Pancreas (tissue), 10 donors: ENCODE results near the gene TMEM151B. TPM values are rescaled to one million over a fixed set of nuclear protein-coding genes. Genes with fewer than 3 reads are reported as not detected.

ENCODE experiments used
- ATAC-seq, 4 donors: fragments of 200-7000 bp; cut with Tn5 transposase; one replicate each; pipeline versions ENCODE4 v1.8.0 to v1.9.1; 2020; ENCODE audit warnings: mild to moderate bottlenecking in 4 of 4, moderate library complexity in 4 of 4
- DNase-seq, 6 donors: peaks; one replicate each; pipeline ENCODE4 v3.0.0-alpha.2; 2020
- FAIRE-seq: peaks from 2 replicates; lab custom pipeline; 2012; peaks lifted over from hg19 to GRCh38; lab: Jason Lieb, UNC
- H3K27ac ChIP-seq, 4 donors: fragments of 200-600 bp; sonication (generic); 1 replicate in 3 of 4; 2 replicates in 1 of 4; pipeline versions ENCODE4 v1.5.0 to v1.8.0; 2020
- H3K27me3 ChIP-seq, 4 donors: fragments of 200-600 bp; one replicate each; pipeline ENCODE4 v1.8.0; 2021
- H3K36me3 ChIP-seq, 3 donors: fragments of 200-600 bp; sonication (generic) in 1 of 3; one replicate each; pipeline versions ENCODE4 v1.5.0 to v1.8.0; 2020 to 2021
- H3K4me1 ChIP-seq, 3 donors: fragments of 200-600 bp; one replicate each; pipeline ENCODE4 v1.8.0; 2021
- H3K4me3 ChIP-seq, 4 donors: fragments of 200-600 bp; sonication (generic) in 2 of 4; one replicate each; pipeline versions ENCODE4 v1.5.0 to v1.8.0; 2020 to 2021
- H3K9me3 ChIP-seq, 4 donors: fragments of 200-600 bp; one replicate each; pipeline ENCODE4 v1.8.0; 2021
- CTCF ChIP-seq, 4 donors: fragments of 200-600 bp; sonication (generic) in 3 of 4; IDR thresholded peaks; one replicate each; pipeline versions ENCODE4 v1.5.0 to v1.8.0; 2021; ENCODE audit warnings: antibody characterized with exemption in 4 of 4
- WGBS, 2 donors: extraction: QIAGEN DNeasy Blood & Tissue Kit; methylation state at CpG; one replicate each; pipeline ENCODE4 v1.1.7; 2013; 5-methylcytosine and 5-hydroxymethylcytosine counted together
- intact Hi-C, 3 donors: fragments of 100-400 bp; cut with DNase I; formaldehyde crosslinking; loops; one replicate each; pipeline versions ENCODE4 v1.11.1 to v1.14.2; 2022
- polyA plus RNA-seq, 2 donors: library from polyadenylated mRNA; stranded (reverse); fragments of 200-250 nt; gene quantifications; one replicate each; pipeline ENCODE4 v1.2.3, GENCODE V29; 2013
- total RNA-seq, 6 donors: library from RNA; stranded (reverse); fragmentation: NEBNext Ultra II Directional in 4 of 6; extraction: Animal tissue kit (Norgen Biotek cat#: 25700) in 4 of 6; gene quantifications; one replicate each; pipeline versions ENCODE4 v1.2.1 to v1.2.4, GENCODE V29; 2021 to 2023
- donor health status: healthy with polysubstance abuse.
- donor health status: DM: no; HTN: no; CAD: no; lungs with moderate emphysema.
- donor health status: DM: no; HTN: no; CAD: no.
- donor health status: control.
- donor health status: control.
- donor health status: Bipolar disorder and iron deficiency.
- donor health status: DM: yes; HTN: yes; CAD: no.
- donor health status: DM: no; HTN: no; CAD: no.
- donor health status: DM: no; HTN: no; CAD: no.
- donor health status: DM: yes; HTN: yes; CAD: no.

TMEM151B gene
- total and polyA plus RNA-seq, 8 donors: 0.06 to 0.65 (median 0.12) TPM; not detected in 2

GRCh38 chr6:44271406-44271723 is 1.1 kb downstream of the TMEM151B start:
- intact Hi-C loops: no loop called here
- FAIRE-seq: no peak
- Histone ChIP-seq H3K27me3 (peaks cover 0 to 8% (median 3%) of the 10 kb centered on the region in 4 donors), H3K36me3 (no peaks in the 10 kb centered on the region), H3K4me3 (no peak overlapping the region), H3K27ac (no peak overlapping the region), H3K4me1 (peaks cover 0 to 3% (median 0%) of the 10 kb centered on the region in 3 donors), H3K9me3 (no peaks in the 10 kb centered on the region)
- 87 to 94% methylated on average over 6 of the region's 6 CpGs for WGBS, 2 donors
- ATAC-seq: no peak
- peak in 1 of 6 donors; percentile 27 for DNase-seq
- TF ChIP-seq CTCF (IDR thresholded peaks at IDR 0.05): no peak

GRCh38 chr6:44271914-44272313 is 1.7 kb downstream of the TMEM151B start:
- H3K27me3 ChIP-seq: peaks cover 0 to 9% (median 3%) of the 10 kb centered on the region in 4 donors
- ATAC-seq (no peak), FAIRE-seq (no peak), DNase-seq (peak in 1 of 6 donors; percentile 7)
- no peak overlapping the region for H3K27ac ChIP-seq
- TF ChIP-seq CTCF (IDR thresholded peaks at IDR 0.05): no peak
- 53% methylated on average over 3 of the region's 3 CpGs for WGBS, 2 donors
- no peak overlapping the region for H3K4me3 ChIP-seq
- H3K36me3 ChIP-seq: no peaks in the 10 kb centered on the region
- intact Hi-C loops: no loop called here
- peaks cover 0 to 3% (median 0%) of the 10 kb centered on the region in 3 donors for H3K4me1 ChIP-seq
- no peaks in the 10 kb centered on the region for H3K9me3 ChIP-seq

- no peaks in the 10 kb centered on the region for H3K36me3 ChIP-seq
- no peak for ATAC-seq
- intact Hi-C loops: no loop called here
- no peak for TF ChIP-seq CTCF (IDR thresholded peaks at IDR 0.05)
- peaks cover 0 to 9% (median 3%) of the 10 kb centered on the region in 4 donors for H3K27me3 ChIP-seq
- no peak overlapping the region for H3K27ac ChIP-seq
- H3K4me1 ChIP-seq: peaks cover 0 to 3% (median 0%) of the 10 kb centered on the region in 3 donors
- WGBS, 2 donors: 74 to 81% methylated on average over 3 of the region's 3 CpGs
- DNase-seq: peak in 1 of 6 donors; percentile 10
- H3K4me3 ChIP-seq: no peak overlapping the region
- FAIRE-seq: no peak
- H3K9me3 ChIP-seq: no peaks in the 10 kb centered on the region
Observed at GRCh38 chr6:44272529-44272928, 2.3 kb downstream of the TMEM151B start.

GRCh38 chr6:44272999-44273566 is 2.8 kb downstream of the TMEM151B start:
- peaks cover 0 to 9% (median 3%) of the 10 kb centered on the region in 4 donors for H3K27me3 ChIP-seq
- FAIRE-seq (no peak), DNase-seq (peak in 1 of 6 donors; percentile 42), ATAC-seq (no peak)
- H3K27ac ChIP-seq: no peak overlapping the region
- peaks cover 0 to 3% (median 0%) of the 10 kb centered on the region in 3 donors for H3K4me1 ChIP-seq
- intact Hi-C loops: no loop called here
- H3K9me3 ChIP-seq: no peaks in the 10 kb centered on the region
- H3K4me3 ChIP-seq: no peak overlapping the region
- TF ChIP-seq CTCF (IDR thresholded peaks at IDR 0.05): no peak
- H3K36me3 ChIP-seq: no peaks in the 10 kb centered on the region
- whole genome bisulfite sequencing, 2 donors: 72 to 76% methylated on average over 23 of the region's 23 CpGs

GRCh38 chr6:44273617-44274016 is 3.4 kb downstream of the TMEM151B start:
- Histone ChIP-seq H3K27me3 (peaks cover 0 to 9% (median 3%) of the 10 kb centered on the region in 4 donors), H3K27ac (no peak overlapping the region), H3K36me3 (no peaks in the 10 kb centered on the region), H3K4me3 (no peak overlapping the region), H3K9me3 (no peaks in the 10 kb centered on the region), H3K4me1 (peaks cover 0 to 3% (median 0%) of the 10 kb centered on the region in 3 donors)
- DNase-seq (no peak), FAIRE-seq (no peak), ATAC-seq (no peak)
- intact Hi-C loops: no loop called here
- WGBS, 2 donors: 33 to 60% methylated on average over 1 of the region's 1 CpG
- no peak for TF ChIP-seq CTCF (IDR thresholded peaks at IDR 0.05)
